K562 (cell line): ENCODE measurements around the gene MED20. TPM values are rescaled to one million over a fixed set of nuclear protein-coding genes. Genes with fewer than 3 reads are reported as not detected.

Experiments used
- ATAC-seq: fragments of 200-7000 bp; cut with Tn5 transposase; 3 replicates; pipeline ENCODE4 v1.9.1; 2020; ENCODE audit warnings: moderate library complexity
- BruUV-seq: library from RNA; stranded (reverse); fragments of 400-500 nt; replicated peaks from 2 replicates; lab custom pipeline; 2021; lab: Mats Ljungman, UMichigan
- CTCF ChIA-PET: fragments of 300-600 bp; formaldehyde crosslinking; extraction: SDS; loops from one replicate; lab custom pipeline; 2021; ENCODE audit warnings: low intra/inter-chr PET ratio; lab: Yijun Ruan, JAX
- POLR2A ChIA-PET: fragments of 300-600, 350-650 bp; sonication (Branson Sonifier 250); formaldehyde crosslinking; extraction: SDS; loops from one replicate; lab custom pipeline; 2021; ENCODE audit warnings: antibody characterized with exemption, inconsistent platforms; lab: Yijun Ruan, JAX
- DNase-seq, 4 experiments: peaks; one replicate each; pipeline versions ENCODE4 v3.0.0 to v3.0.0-alpha.2; 2011 to 2018; ENCODE audit warnings: low spot score in 3 of 4, mixed read lengths in 3 of 4; ENCODE audit errors: extremely low read depth in 1 of 4
- FAIRE-seq: peaks from 2 replicates; lab custom pipeline; 2011; peaks lifted over from hg19 to GRCh38; lab: Jason Lieb, UNC
- H2AFZ ChIP-seq: 2 replicates; pipeline ENCODE4 v1.6.0; 2011; ENCODE audit warnings: low read depth, low read length, control low read depth, inconsistent platforms
- H3K27ac ChIP-seq: fragments of 200-600 bp; 3 replicates; pipeline ENCODE4 v1.8.0; 2011; ENCODE audit warnings: low read depth, mild to moderate bottlenecking, control low read depth, inconsistent platforms, low read length, moderate library complexity, mixed read lengths; ENCODE audit errors: extremely low read depth
- H3K27me3 ChIP-seq, 2 experiments: fragments of 300-600 bp in 1 of 2; 2 replicates in 1 of 2; 3 replicates in 1 of 2; pipeline versions ENCODE4 v1.6.0 to v1.8.0; 2011; ENCODE audit warnings: inconsistent platforms in 2 of 2, low read length in 2 of 2, mild to moderate bottlenecking in 1 of 2, mixed read lengths in 1 of 2, moderate library complexity in 1 of 2; ENCODE audit not compliant: control insufficient read depth in 2 of 2, insufficient read depth in 2 of 2
- H3K36me3 ChIP-seq: fragments of 300-600 bp; 3 replicates; pipeline ENCODE4 v1.8.0; 2011; ENCODE audit warnings: mild to moderate bottlenecking, low read length, inconsistent platforms; ENCODE audit not compliant: control insufficient read depth, insufficient read depth
- H3K4me1 ChIP-seq, 2 experiments: fragments of 200-600 bp in 1 of 2; replicated peaks in 1 of 2; 2 replicates in 1 of 2; 3 replicates in 1 of 2; pipeline versions ENCODE4 v1.5.1 to v1.8.0; 2011; ENCODE audit warnings: inconsistent platforms in 2 of 2, low read length in 2 of 2, mild to moderate bottlenecking in 1 of 2, mixed read lengths in 1 of 2, moderate library complexity in 1 of 2; ENCODE audit not compliant: control insufficient read depth in 2 of 2, insufficient read depth in 2 of 2
- H3K4me2 ChIP-seq: 2 replicates; pipeline ENCODE4 v1.6.1; 2011; ENCODE audit warnings: low read length, control low read depth, inconsistent platforms, mixed read lengths; ENCODE audit not compliant: insufficient read depth
- H3K4me3 ChIP-seq: fragments of 200-600 bp; sonication (generic), shearing (Covaris generic); 2 replicates; pipeline ENCODE4 v1.5.1; 2016; ENCODE audit warnings: control low read depth, inconsistent platforms
- H3K79me2 ChIP-seq: fragments of 200-600 bp; 3 replicates; pipeline ENCODE4 v1.8.0; 2011; ENCODE audit warnings: low read length, inconsistent platforms; ENCODE audit not compliant: control insufficient read depth, insufficient read depth
- H3K9ac ChIP-seq, 2 experiments: 2 replicates each; pipeline versions ENCODE4 v1.6.0 to v1.6.1; 2011; ENCODE audit warnings: low read depth in 2 of 2, low read length in 2 of 2, control low read depth in 1 of 2, inconsistent platforms in 1 of 2, mild to moderate bottlenecking in 1 of 2, mixed read lengths in 1 of 2; ENCODE audit not compliant: insufficient read depth in 1 of 2
- H3K9me1 ChIP-seq: one replicate; pipeline ENCODE4 v1.6.0; 2011; ENCODE audit warnings: inconsistent platforms, mild to moderate bottlenecking, low read length, moderate library complexity; ENCODE audit not compliant: control insufficient read depth, insufficient read depth
- H3K9me3 ChIP-seq: replicated peaks from 2 replicates; pipeline ENCODE4 v1.5.1; 2011; ENCODE audit warnings: low read depth, low read length, inconsistent platforms; ENCODE audit not compliant: control insufficient read depth, insufficient read depth
- H4K20me1 ChIP-seq: replicated peaks from 2 replicates; pipeline ENCODE4 v1.6.1; 2011; ENCODE audit warnings: low read length, inconsistent platforms, mixed read lengths; ENCODE audit not compliant: control insufficient read depth, insufficient read depth
- GABPA ChIP-seq: fragments of 200-800 bp; sonication (Bioruptor generic); conservative IDR thresholded peaks from 2 replicates; pipeline ENCODE4 v1.6.1; 2016; ENCODE audit warnings: low read depth, missing genetic modification characterization, missing compliant biosample characterization
- HNRNPUL1 ChIP-seq: fragments of 200-400 bp; formaldehyde crosslinking; IDR thresholded peaks from 2 replicates; pipeline ENCODE4 v1.6.1; 2017; ENCODE audit warnings: low read length
- MAFK ChIP-seq: IDR thresholded peaks from 2 replicates; pipeline ENCODE4 v1.6.1; 2011; ENCODE audit warnings: low read length, improper control_type of control experiment
- MCM7 ChIP-seq, 2 experiments: fragments of 450-650 bp; IDR thresholded peaks; 2 replicates each; pipeline ENCODE4 v1.6.1; 2016 to 2018
- NBN ChIP-seq: fragments of 450-650 bp; IDR thresholded peaks from 2 replicates; pipeline ENCODE4 v1.6.1; 2016; ENCODE audit warnings: low read depth, mild to moderate bottlenecking
- RBBP5 ChIP-seq: fragments of 200-600 bp; sonication (generic); IDR thresholded peaks from 2 replicates; pipeline ENCODE4 v1.6.1; 2012; ENCODE audit warnings: borderline replicate concordance, mild to moderate bottlenecking, low read length, control low read depth, inconsistent platforms; ENCODE audit not compliant: insufficient read depth, poor library complexity, severe bottlenecking
- SIX5 ChIP-seq, 2 experiments: IDR thresholded peaks; 2 replicates each; pipeline ENCODE4 v1.6.1; 2011; ENCODE audit warnings: low read length in 2 of 2, borderline replicate concordance in 1 of 2, low read depth in 1 of 2, mild to moderate bottlenecking in 1 of 2, moderate library complexity in 1 of 2; ENCODE audit not compliant: insufficient read depth in 1 of 2
- SRF ChIP-seq, 2 experiments: fragments of 250-450, 450-650 bp in 1 of 2; sonication (Bioruptor Pico) in 1 of 2; sonication (generic) in 1 of 2; formaldehyde crosslinking; IDR thresholded peaks; 2 replicates each; pipeline versions ENCODE4 v1.5.0 to v1.5.1; 2020 to 2022; ENCODE audit warnings: mild to moderate bottlenecking in 1 of 2, missing genetic modification reagents in 1 of 2
- TEAD4 ChIP-seq, 2 experiments: sonication (generic) in 1 of 2; formaldehyde crosslinking in 1 of 2; IDR thresholded peaks; 2 replicates each; pipeline versions ENCODE4 v1.6.1 to v1.8.0; 2012 to 2022; ENCODE audit warnings: borderline replicate concordance in 1 of 2, inconsistent platforms in 1 of 2, low read length in 1 of 2, mild to moderate bottlenecking in 1 of 2, missing genetic modification reagents in 1 of 2
- WGBS: fragments of 100-300 bp; shearing (Covaris generic); methylation state at CpG from one replicate; pipeline ENCODE4 v1.1.6; 2016; ENCODE audit warnings: low coverage, mixed read lengths; ENCODE audit not compliant: insufficient coverage; ENCODE audit errors: missing lambda C conversion rate; 5-methylcytosine and 5-hydroxymethylcytosine counted together
- in situ Hi-C: fragments of 300-500 bp; cut with MboI; formaldehyde crosslinking; loops from 4 replicates; pipeline ENCODE4 v1.15.0; 2018; ENCODE audit warnings: inconsistent platforms, mixed read lengths
- intact Hi-C: fragments of 100-400 bp; cut with micrococcal nuclease; formaldehyde crosslinking; loops from 2 replicates; pipeline ENCODE4 v1.14.2; 2022
- polyA plus RNA-seq, 8 experiments: library from polyadenylated mRNA; depleted of rRNA in 4 of 8; stranded (reverse) in 5 of 8; unstranded in 3 of 8; fragments of >200 nt; fragmentation: Nextera tagmentation in 2 of 8; fragmentation: Illumina TruSeq in 1 of 8; extraction: Ambion mirVana in 2 of 8; extraction: Trizol in 1 of 8; gene quantifications; 2 replicates each; pipeline versions ENCODE4 v1.2.1 to v1.2.3, GENCODE V29; 2011 to 2014; ENCODE audit warnings: inconsistent platforms in 1 of 8, missing spikeins in 1 of 8
- total RNA-seq, 7 experiments: library from RNA; depleted of rRNA in 6 of 7; stranded (reverse); fragments of >200 nt in 6 of 7; fragmentation: Illumina TruSeq in 2 of 7; extraction: Trizol in 2 of 7; gene quantifications; 2 replicates each; pipeline versions ENCODE4 v1.2.1 to v1.2.3, GENCODE V29; 2011 to 2021; ENCODE audit warnings: low replicate concordance in 1 of 7
- TF ChIP-seq, protein P1 (sequence below): sonication (generic); formaldehyde crosslinking; IDR thresholded peaks from 2 replicates; pipeline ENCODE4 v1.8.1; 2023; ENCODE audit warnings: mild to moderate bottlenecking, missing genetic modification reagents, moderate library complexity
- TF ChIP-seq, protein P2 (sequence below): fragments of 250-450 bp; sonication (Bioruptor Pico); IDR thresholded peaks from 2 replicates; pipeline ENCODE4 v1.5.0; 2021; ENCODE audit warnings: mild to moderate bottlenecking, moderate library complexity
- TF ChIP-seq, protein P3 (sequence below): fragments of 450-650 bp; formaldehyde crosslinking; IDR thresholded peaks from 2 replicates; pipeline ENCODE4 v1.4.0; 2020; ENCODE audit warnings: mild to moderate bottlenecking, moderate library complexity

Gene MED20
- total and polyA plus RNA-seq, 9 of the 15 experiments (the other 6 are each of a cell fraction or from before 2014, with no cell fraction given) = 27.3 to 80.9 (median 46.0) TPM

DNA sequence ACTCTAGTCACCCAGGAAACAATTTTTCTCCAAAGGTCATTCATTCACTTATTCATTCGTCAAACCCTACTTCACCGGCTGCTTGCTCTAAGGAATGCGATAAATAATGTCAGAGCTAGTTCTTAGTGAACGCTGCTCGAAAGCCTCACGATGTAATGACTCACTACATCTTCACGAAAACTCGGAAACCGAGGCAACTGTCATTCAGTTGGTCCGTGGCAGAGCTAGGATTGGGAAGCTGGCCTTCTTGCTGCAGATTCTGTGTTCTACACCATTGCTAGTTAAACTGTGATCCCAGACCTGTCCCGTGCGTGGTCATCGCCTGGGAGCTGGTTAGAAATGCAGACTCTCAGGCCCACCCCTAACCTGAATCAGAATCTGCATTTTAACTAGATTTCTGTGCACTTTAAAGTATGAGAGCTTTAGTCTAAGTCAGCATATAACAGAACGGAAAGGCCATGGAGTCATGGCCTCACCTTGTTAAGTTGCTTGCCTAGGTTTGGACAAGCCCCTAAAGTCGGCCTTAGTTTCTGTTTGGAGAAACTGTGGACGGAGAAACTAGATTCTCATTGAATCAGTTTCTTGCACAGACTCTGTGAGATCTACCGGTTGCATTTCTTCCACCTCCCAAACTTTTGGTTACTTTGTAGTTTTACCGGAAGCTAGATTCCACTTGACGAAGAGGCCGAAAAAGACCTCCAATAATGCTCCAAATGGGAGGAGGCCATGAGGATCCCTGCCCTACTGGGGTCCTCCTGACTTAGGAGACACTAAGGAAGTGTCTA is 21.3 kb upstream of the MED20 start:
- POLR2A ChIA-PET = interaction anchor here (0.6 to 13.7 kb wide), 19 partner anchors 8 to 164 kb away, joined by 3 to 166 read pairs (median 4); partner anchors contain the start of genes BYSL and MED20
- intact Hi-C loops (no loop called here), in situ Hi-C loops (no loop called here)
- TF ChIP-seq MAFK (no peak), MCM7 (IDR thresholded peaks at IDR 0.05) (no peak), TEAD4 (IDR thresholded peaks at IDR 0.05; ENCODE audit: low read length) (peak; percentile 48; the same call in 1 of the 2 replicates), TEAD4 (CRISPR knock-in tag; IDR thresholded peaks at IDR 0.05; ENCODE audit: borderline replicate concordance) (no peak), SIX5 (IDR thresholded peaks at IDR 0.05; ENCODE audit: borderline replicate concordance in 1 of 2, insufficient read depth in 1 of 2, low read depth in 1 of 2, low read length in 2 of 2) (no peak), HNRNPUL1 (no peak), GABPA (peak; percentile 65; the same call in 1 of the 2 replicates), NBN (peak; percentile 18; the same call in 1 of the 2 replicates), SRF (CRISPR knock-in tag; IDR thresholded peaks at IDR 0.05) (no peak), RBBP5 (no peak)
- TF ChIP-seq, protein P1, sequence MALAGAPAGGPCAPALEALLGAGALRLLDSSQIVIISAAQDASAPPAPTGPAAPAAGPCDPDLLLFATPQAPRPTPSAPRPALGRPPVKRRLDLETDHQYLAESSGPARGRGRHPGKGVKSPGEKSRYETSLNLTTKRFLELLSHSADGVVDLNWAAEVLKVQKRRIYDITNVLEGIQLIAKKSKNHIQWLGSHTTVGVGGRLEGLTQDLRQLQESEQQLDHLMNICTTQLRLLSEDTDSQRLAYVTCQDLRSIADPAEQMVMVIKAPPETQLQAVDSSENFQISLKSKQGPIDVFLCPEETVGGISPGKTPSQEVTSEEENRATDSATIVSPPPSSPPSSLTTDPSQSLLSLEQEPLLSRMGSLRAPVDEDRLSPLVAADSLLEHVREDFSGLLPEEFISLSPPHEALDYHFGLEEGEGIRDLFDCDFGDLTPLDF (CRISPR knock-in tag) = no peak
- TF ChIP-seq, protein P2, sequence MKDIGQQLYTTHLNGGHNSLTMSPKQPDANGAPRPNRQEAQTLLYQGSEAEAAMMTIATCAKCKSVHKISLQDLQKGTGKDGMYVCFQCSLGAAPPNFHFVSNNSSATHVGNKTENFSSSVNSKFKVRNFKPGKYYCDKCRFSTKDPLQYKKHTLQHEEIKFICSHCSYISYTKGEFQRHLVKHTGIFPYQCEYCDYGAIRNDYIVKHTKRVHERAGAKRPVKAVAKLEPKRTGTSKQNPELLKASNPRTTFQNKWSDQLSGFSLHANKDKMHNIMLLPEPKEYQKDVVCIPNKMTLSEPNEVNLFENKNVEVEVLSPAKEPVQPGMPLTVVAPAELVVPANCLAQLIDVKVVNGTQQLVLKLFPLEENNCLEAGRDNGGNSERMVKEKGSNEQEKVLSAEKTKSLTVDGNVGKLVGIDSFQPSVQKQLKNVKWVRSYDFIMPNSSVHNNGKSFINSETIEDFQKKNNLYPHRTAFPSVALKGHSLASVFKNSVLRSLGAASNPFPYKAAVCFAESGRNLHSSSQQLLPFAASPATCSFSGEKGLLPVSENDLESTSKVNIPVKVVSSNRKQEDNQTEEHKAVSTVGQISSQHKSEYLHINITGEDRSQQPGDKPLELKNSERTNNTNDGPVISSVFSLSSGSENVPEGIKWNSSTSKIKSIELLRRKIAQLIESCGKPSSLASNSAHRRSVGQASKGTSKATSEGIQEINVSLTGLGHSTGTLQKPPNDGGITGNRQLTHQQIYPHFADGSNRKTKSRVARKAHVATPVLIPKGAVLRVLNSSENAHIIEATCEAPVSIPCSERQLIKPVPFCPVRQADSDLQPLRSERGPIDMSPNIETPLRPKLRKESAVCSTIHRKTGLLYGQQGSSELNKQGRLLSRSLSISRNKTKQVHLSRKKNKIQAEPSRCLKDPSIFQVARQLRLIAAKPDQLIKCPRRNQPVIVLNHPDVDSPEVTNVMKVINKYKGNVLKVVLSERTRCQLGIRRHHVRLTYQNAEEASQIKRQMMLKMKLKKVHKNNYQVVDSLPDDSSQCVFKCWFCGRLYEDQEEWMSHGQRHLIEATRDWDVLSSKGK (CRISPR knock-in tag) = no peak
- TF ChIP-seq, protein P3, sequence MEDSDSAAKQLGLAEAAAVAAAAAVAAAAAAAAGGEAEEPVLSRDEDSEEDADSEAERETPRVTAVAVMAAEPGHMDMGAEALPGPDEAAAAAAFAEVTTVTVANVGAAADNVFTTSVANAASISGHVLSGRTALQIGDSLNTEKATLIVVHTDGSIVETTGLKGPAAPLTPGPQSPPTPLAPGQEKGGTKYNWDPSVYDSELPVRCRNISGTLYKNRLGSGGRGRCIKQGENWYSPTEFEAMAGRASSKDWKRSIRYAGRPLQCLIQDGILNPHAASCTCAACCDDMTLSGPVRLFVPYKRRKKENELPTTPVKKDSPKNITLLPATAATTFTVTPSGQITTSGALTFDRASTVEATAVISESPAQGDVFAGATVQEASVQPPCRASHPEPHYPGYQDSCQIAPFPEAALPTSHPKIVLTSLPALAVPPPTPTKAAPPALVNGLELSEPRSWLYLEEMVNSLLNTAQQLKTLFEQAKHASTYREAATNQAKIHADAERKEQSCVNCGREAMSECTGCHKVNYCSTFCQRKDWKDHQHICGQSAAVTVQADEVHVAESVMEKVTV (CRISPR knock-in tag) = no peak

More for the DNA sequence above, 21.3 kb upstream of the MED20 start:
- Histone ChIP-seq H3K9me1 (no peaks in the 10 kb centered on the region), H4K20me1 (no peaks in the 10 kb centered on the region; the same call in 1 of the 2 replicates), H3K4me3 (peak overlapping the region; percentile 81), H3K4me2 (peak overlapping the region; percentile 90), H3K36me3 (peaks cover 28% of the 10 kb centered on the region), H3K79me2 (peaks cover 52% of the 10 kb centered on the region), H3K9ac (peak overlapping the region; percentile 46 to 94), H3K4me1 (peaks cover 34 to 49% of the 10 kb centered on the region in 2 experiments), H2AFZ (peak overlapping the region; percentile 81), H3K9me3 (no peaks in the 10 kb centered on the region), H3K27ac (peak overlapping the region; percentile 72), H3K27me3 (no peaks in the 10 kb centered on the region)
- no peak for DNase-seq
- CTCF ChIA-PET = interaction anchor here (2.0 kb wide), 1 partner anchor 102 kb away, joined by 13 read pairs; no protein-coding TSS in a partner anchor
- BruUV-seq = TSS peak; percentile 95
- FAIRE-seq = peak; percentile 75
- 14% methylated on average over 20 of the region's 20 CpGs for WGBS
- peak; percentile 0; the same call in 1 of the 3 replicates for ATAC-seq
